HCT116 (cell line): ENCODE data around the gene ADPRS. TPM values are rescaled to one million over a fixed set of nuclear protein-coding genes. Genes with fewer than 3 reads are reported as not detected.

Source experiments
- ATAC-seq: fragments of 200-7000 bp; cut with Tn5 transposase; 2 replicates; pipeline ENCODE4 v1.9.1; 2020; ENCODE audit warnings: mild to moderate bottlenecking, moderate library complexity
- BruUV-seq: library from RNA; stranded (reverse); fragments of 400-500 nt; replicated peaks from 2 replicates; lab custom pipeline; 2021; lab: Mats Ljungman, UMichigan
- CTCF ChIA-PET: fragments of 300-600 bp; sonication (Branson Sonifier 250); formaldehyde crosslinking; loops from one replicate; lab custom pipeline; 2021; ENCODE audit warnings: antibody characterized with exemption; lab: Charles Lee
- POLR2A ChIA-PET: fragments of 300-600, 350-600 bp; sonication (Branson Sonifier 250); formaldehyde crosslinking; loops from one replicate; lab custom pipeline; 2021; ENCODE audit warnings: antibody characterized with exemption; lab: Charles Lee
- RAD21 ChIA-PET, 2 experiments: fragments of 300-600 bp; sonication (Branson Sonifier 250); formaldehyde crosslinking; loops; one replicate each; lab custom pipeline; 2023; ENCODE audit warnings: low total read pairs in 2 of 2; ENCODE audit not compliant: uncharacterized antibody in 2 of 2, unreplicated experiment in 2 of 2, low non-redundant PET in 1 of 2; lab: Charles Lee
- DNase-seq: peaks from one replicate; pipeline ENCODE4 v3.0.0-alpha.2; 2010; ENCODE audit warnings: low read depth, low spot score
- H2AFZ ChIP-seq: fragments of 200-600 bp; shearing (Covaris generic), sonication (generic); 2 replicates; pipeline ENCODE4 v1.6.1; 2017; ENCODE audit warnings: low read depth, mixed run types, mixed read lengths, antibody characterized with exemption, low read length; ENCODE audit not compliant: poor library complexity, severe bottlenecking
- H3K27ac ChIP-seq: 2 replicates; pipeline ENCODE4 v1.5.1; 2012; ENCODE audit warnings: low read depth, low read length
- H3K27me3 ChIP-seq: fragments of 200-600 bp; sonication (generic); 2 replicates; pipeline ENCODE4 v1.6.1; 2016; ENCODE audit warnings: mixed run types, low read length, mixed read lengths; ENCODE audit not compliant: insufficient read depth
- H3K36me3 ChIP-seq, 2 experiments: fragments of 200-500 bp in 1 of 2; fragments of 200-600 bp in 1 of 2; sonication (Bioruptor generic) in 1 of 2; sonication (generic) in 1 of 2; 2 replicates each; pipeline versions ENCODE4 v1.5.1 to v1.6.1; 2014 to 2016; ENCODE audit warnings: low read length in 2 of 2, inconsistent platforms in 1 of 2, mixed read lengths in 1 of 2, mixed run types in 1 of 2; ENCODE audit not compliant: insufficient read depth in 2 of 2, control insufficient read depth in 1 of 2
- H3K4me1 ChIP-seq, 2 experiments: fragments of 200-600 bp in 1 of 2; sonication (generic) in 1 of 2; 2 replicates each; pipeline versions ENCODE4 v1.5.1 to v1.6.1; 2012 to 2017; ENCODE audit warnings: low read length in 2 of 2, inconsistent platforms in 1 of 2, mild to moderate bottlenecking in 1 of 2, mixed read lengths in 1 of 2, mixed run types in 1 of 2, moderate library complexity in 1 of 2; ENCODE audit not compliant: insufficient read depth in 2 of 2, control insufficient read depth in 1 of 2
- H3K4me2 ChIP-seq: fragments of 200-600 bp; sonication (generic); 2 replicates; pipeline ENCODE4 v1.6.1; 2017; ENCODE audit warnings: mixed run types, low read length, mixed read lengths
- H3K4me3 ChIP-seq, 2 experiments: fragments of 200-600 bp in 1 of 2; sonication (generic) in 1 of 2; replicated peaks in 1 of 2; 2 replicates each; pipeline ENCODE4 v1.5.1; 2011 to 2016; ENCODE audit warnings: low read length in 2 of 2, control low read depth in 1 of 2, low read depth in 1 of 2, mild to moderate bottlenecking in 1 of 2, mixed read lengths in 1 of 2, mixed run types in 1 of 2
- H3K79me2 ChIP-seq: fragments of 200-600 bp; sonication (generic); 2 replicates; pipeline ENCODE4 v1.6.1; 2017; ENCODE audit warnings: mild to moderate bottlenecking, mixed run types, low read length, moderate library complexity, mixed read lengths; ENCODE audit not compliant: insufficient read depth
- H3K9ac ChIP-seq: fragments of 200-600 bp; sonication (generic); 2 replicates; pipeline ENCODE4 v1.6.1; 2016; ENCODE audit warnings: low read length, mixed read lengths
- H3K9me2 ChIP-seq: fragments of 200-600 bp; sonication (generic), shearing (Covaris generic); 2 replicates; pipeline ENCODE4 v1.6.1; 2017; ENCODE audit warnings: mixed run types, mild to moderate bottlenecking, moderate library complexity; ENCODE audit not compliant: insufficient read depth
- H3K9me3 ChIP-seq, 2 experiments: fragments of 200-500 bp in 1 of 2; fragments of 200-600 bp in 1 of 2; sonication (Bioruptor generic) in 1 of 2; sonication (generic) in 1 of 2; 2 replicates each; pipeline ENCODE4 v1.6.1; 2014 to 2017; ENCODE audit warnings: low read length in 2 of 2, mixed read lengths in 2 of 2, inconsistent platforms in 1 of 2, low read depth in 1 of 2, mild to moderate bottlenecking in 1 of 2, mixed run types in 1 of 2, moderate library complexity in 1 of 2; ENCODE audit not compliant: control insufficient read depth in 1 of 2, insufficient read depth in 1 of 2
- H4K20me1 ChIP-seq: fragments of 200-600 bp; sonication (generic), shearing (Covaris generic); 2 replicates; pipeline ENCODE4 v1.6.1; 2017; ENCODE audit warnings: mixed run types, mild to moderate bottlenecking, moderate library complexity; ENCODE audit not compliant: insufficient read depth
- ATF3 ChIP-seq: IDR thresholded peaks from 2 replicates; pipeline ENCODE4 v1.6.1; 2012
- CBX3 ChIP-seq: IDR thresholded peaks from 2 replicates; pipeline ENCODE4 v1.6.1; 2012; ENCODE audit warnings: low read depth
- CEBPB ChIP-seq: IDR thresholded peaks from 2 replicates; pipeline ENCODE4 v1.6.1; 2012; ENCODE audit warnings: low read depth
- CTCF ChIP-seq, 3 experiments: fragments of 200-600 bp in 1 of 3; sonication (generic) in 1 of 3; IDR thresholded peaks in 2 of 3; conservative IDR thresholded peaks in 1 of 3; 2 replicates each; pipeline ENCODE4 v1.5.1; 2012 to 2017; ENCODE audit warnings: low read depth in 2 of 3, low read length in 2 of 3, antibody characterized with exemption in 1 of 3, borderline replicate concordance in 1 of 3, control low read depth in 1 of 3, mild to moderate bottlenecking in 1 of 3, mixed read lengths in 1 of 3, mixed run types in 1 of 3, moderate library complexity in 1 of 3; ENCODE audit not compliant: insufficient read depth in 1 of 3
- EGR1 ChIP-seq: IDR thresholded peaks from 2 replicates; pipeline ENCODE4 v1.6.1; 2012; ENCODE audit warnings: low read depth
- EZH2 ChIP-seq: fragments of 200-600 bp; sonication (generic); IDR thresholded peaks from 2 replicates; pipeline ENCODE4 v1.6.1; 2017; ENCODE audit warnings: antibody characterized with exemption, mixed run types
- EZH2phosphoT487 ChIP-seq: fragments of 200-600 bp; IDR thresholded peaks from 2 replicates; pipeline ENCODE4 v1.6.1; 2018; ENCODE audit warnings: antibody characterized with exemption, borderline replicate concordance
- JUND ChIP-seq: IDR thresholded peaks from 2 replicates; pipeline ENCODE4 v1.6.1; 2012
- MAX ChIP-seq: IDR thresholded peaks from 2 replicates; pipeline ENCODE4 v1.6.1; 2012
- POLR2A ChIP-seq: IDR thresholded peaks from 2 replicates; pipeline ENCODE4 v1.7.0; 2011; ENCODE audit warnings: borderline replicate concordance; ENCODE audit not compliant: insufficient read depth, insufficient read length; ENCODE audit errors: extremely low read depth
- POLR2AphosphoS5 ChIP-seq: IDR thresholded peaks from 2 replicates; pipeline ENCODE4 v1.6.1; 2011; ENCODE audit warnings: mild to moderate bottlenecking, low read depth, low read length, moderate library complexity
- RAD21 ChIP-seq: IDR thresholded peaks from 2 replicates; pipeline ENCODE4 v1.6.1; 2012; ENCODE audit warnings: low read depth, mild to moderate bottlenecking
- REST ChIP-seq: IDR thresholded peaks from 2 replicates; pipeline ENCODE4 v1.6.1; 2012; ENCODE audit warnings: low read depth
- SIN3A ChIP-seq: IDR thresholded peaks from 2 replicates; pipeline ENCODE4 v1.6.1; 2012; ENCODE audit warnings: low read depth
- SP1 ChIP-seq: IDR thresholded peaks from 2 replicates; pipeline ENCODE4 v1.6.1; 2012; ENCODE audit warnings: low read depth
- SRF ChIP-seq: IDR thresholded peaks from 2 replicates; pipeline ENCODE4 v1.6.1; 2012; ENCODE audit warnings: low read depth
- TCF7L2 ChIP-seq: IDR thresholded peaks from 2 replicates; pipeline ENCODE4 v1.7.0; 2011; ENCODE audit warnings: borderline replicate concordance, inconsistent platforms; ENCODE audit not compliant: insufficient read depth, insufficient read length; ENCODE audit errors: extremely low read depth
- YY1 ChIP-seq: IDR thresholded peaks from 2 replicates; pipeline ENCODE4 v1.6.1; 2011; ENCODE audit warnings: low read length, low read depth, moderate library complexity, mild to moderate bottlenecking; ENCODE audit not compliant: insufficient replicate concordance; ENCODE audit errors: extremely low read depth
- ZBTB33 ChIP-seq: IDR thresholded peaks from 2 replicates; pipeline ENCODE4 v1.6.1; 2011; ENCODE audit warnings: mild to moderate bottlenecking, low read length, moderate library complexity; ENCODE audit not compliant: insufficient replicate concordance; ENCODE audit errors: extremely low read depth
- ZFX ChIP-seq: fragments of 450-650 bp; IDR thresholded peaks from 2 replicates; pipeline ENCODE4 v1.6.1; 2017
- intact Hi-C: fragments of 100-400 bp; cut with micrococcal nuclease; formaldehyde crosslinking; loops from 2 replicates; pipeline ENCODE4 v1.10.0; 2022
- total RNA-seq: library from RNA; stranded (reverse); gene quantifications from one replicate; pipeline ENCODE4 v1.2.1, GENCODE V29; 2021; ENCODE audit not compliant: unreplicated experiment

The ADPRS gene
- total RNA-seq, 1 experiment from 2014 or later, result 28.2 TPM

GRCh38 chr1:36123356-36123755 lies 34.7 kb downstream of the ADPRS start:
- no TSS peak for BruUV-seq
- Histone ChIP-seq H3K27ac (no peak overlapping the region), H3K4me3 (no peak overlapping the region), H3K4me2 (no peak overlapping the region), H3K9me3 (no peaks in the 10 kb centered on the region), H4K20me1 (no peaks in the 10 kb centered on the region), H3K4me1 (no peaks in the 10 kb centered on the region), H3K36me3 (no peaks in the 10 kb centered on the region), H3K27me3 (no peaks in the 10 kb centered on the region), H2AFZ (no peak overlapping the region), H3K9me2 (no peaks in the 10 kb centered on the region), H3K9ac (no peak overlapping the region), H3K79me2 (no peaks in the 10 kb centered on the region)
- ATAC-seq (no peak), DNase-seq (no peak)
- no peak for TF ChIP-seq SRF
- TF ChIP-seq ZBTB33, result no peak
- no peak for TF ChIP-seq ATF3
- TF ChIP-seq RAD21, result no peak
- no peak for TF ChIP-seq ZFX
- TF ChIP-seq SIN3A, result no peak
- TF ChIP-seq POLR2AphosphoS5, result no peak
- no peak for TF ChIP-seq TCF7L2
- no peak for TF ChIP-seq CTCF (IDR thresholded peaks at IDR 0.05 in 2 of 3, conservative IDR thresholded peaks at IDR 0.05 in 1 of 3; ENCODE audit: borderline replicate concordance in 1 of 3, insufficient read depth in 1 of 3, low read depth in 2 of 3, low read length in 2 of 3)
- no peak for TF ChIP-seq REST
- TF ChIP-seq MAX, result no peak
- TF ChIP-seq CBX3, result no peak
- no peak for TF ChIP-seq SP1
- no peak for TF ChIP-seq EGR1
- no peak for TF ChIP-seq JUND
- TF ChIP-seq EZH2phosphoT487, result no peak
- TF ChIP-seq YY1, result no peak
- TF ChIP-seq CEBPB, result no peak
- no peak for TF ChIP-seq POLR2A
- TF ChIP-seq EZH2, result no peak
- POLR2A ChIA-PET, result no interaction called here
- CTCF ChIA-PET, result no interaction called here
- RAD21 ChIA-PET, result no interaction called here
- intact Hi-C loops, result no loop called here
